Skeletal muscle satellite cell (primary cell): ENCODE data around the gene PIP5K1B.

ENCODE experiments used
- H3K27me3 ChIP-seq: 2 replicates; pipeline ENCODE4 v1.7.0; 2013; ENCODE audit warnings: low read length; ENCODE audit not compliant: control insufficient read depth, insufficient read depth
- H3K36me3 ChIP-seq: 2 replicates; pipeline ENCODE4 v1.7.0; 2013; ENCODE audit warnings: mild to moderate bottlenecking, control low read depth, low read length; ENCODE audit not compliant: insufficient read depth
- H3K4me1 ChIP-seq: 2 replicates; pipeline ENCODE4 v1.7.0; 2013; ENCODE audit warnings: low read length; ENCODE audit not compliant: control insufficient read depth, insufficient read depth
- H3K4me2 ChIP-seq: 2 replicates; pipeline ENCODE4 v1.7.0; 2013; ENCODE audit warnings: mild to moderate bottlenecking, low read length
- H3K4me3 ChIP-seq: 2 replicates; pipeline ENCODE4 v1.7.0; 2013; ENCODE audit warnings: low read length
- H3K9ac ChIP-seq: 2 replicates; pipeline ENCODE4 v1.7.0; 2013; ENCODE audit warnings: mild to moderate bottlenecking, low read depth, low read length, moderate library complexity
- H3K9me3 ChIP-seq: replicated peaks from 2 replicates; pipeline ENCODE4 v1.7.0; 2013; ENCODE audit warnings: mild to moderate bottlenecking, control low read depth, low read length

PIP5K1B gene

DNA sequence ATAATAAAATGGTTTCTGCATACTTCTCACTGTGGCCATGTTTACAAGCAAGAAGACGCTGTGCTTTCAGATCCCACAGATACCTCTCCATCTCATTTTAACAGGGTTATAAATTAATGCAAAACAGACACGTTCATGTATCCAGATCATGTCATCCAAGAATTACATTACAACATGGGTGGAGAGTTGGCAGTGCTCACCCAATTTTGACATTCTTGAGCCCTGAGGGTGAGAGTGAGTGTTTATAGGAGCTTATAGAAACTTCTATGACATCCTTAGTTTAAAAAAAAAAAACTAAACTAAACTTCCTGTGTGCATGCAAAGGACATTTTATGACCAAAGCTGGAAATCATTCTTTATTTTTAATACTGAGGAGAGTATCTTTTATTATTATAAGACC is 299.8 kb downstream of the PIP5K1B start:
- Histone ChIP-seq H3K9me3 (no peaks in the 10 kb centered on the region), H3K4me3 (no peak overlapping the region), H3K4me1 (no peaks in the 10 kb centered on the region), H3K9ac (no peak overlapping the region), H3K36me3 (no peaks in the 10 kb centered on the region), H3K27me3 (peaks cover 27% of the 10 kb centered on the region), H3K4me2 (no peak overlapping the region)

DNA sequence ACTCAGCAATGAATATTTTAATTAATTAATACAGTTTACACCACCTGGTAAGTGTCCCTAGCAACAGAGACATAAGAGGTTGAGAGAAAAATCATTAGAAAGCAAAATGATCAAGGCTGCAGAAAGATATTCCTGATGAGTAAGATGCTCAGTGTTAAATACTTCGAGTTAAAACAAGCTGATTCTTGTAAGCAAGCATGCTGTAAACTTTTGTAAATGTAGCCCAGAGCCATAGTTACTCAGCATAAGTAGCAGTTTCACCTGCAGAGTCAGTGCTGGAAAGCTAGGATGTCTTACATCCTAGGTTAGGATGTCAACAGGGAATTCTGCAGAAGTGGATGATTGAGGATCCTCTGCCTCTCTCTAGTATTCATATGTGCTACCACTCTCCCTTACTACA is 304.7 kb downstream of the PIP5K1B start:
- Histone ChIP-seq H3K36me3 (no peaks in the 10 kb centered on the region), H3K27me3 (peaks cover 10% of the 10 kb centered on the region), H3K4me3 (no peak overlapping the region), H3K9ac (no peak overlapping the region), H3K4me1 (no peaks in the 10 kb centered on the region), H3K4me2 (no peak overlapping the region), H3K9me3 (no peaks in the 10 kb centered on the region)

DNA sequence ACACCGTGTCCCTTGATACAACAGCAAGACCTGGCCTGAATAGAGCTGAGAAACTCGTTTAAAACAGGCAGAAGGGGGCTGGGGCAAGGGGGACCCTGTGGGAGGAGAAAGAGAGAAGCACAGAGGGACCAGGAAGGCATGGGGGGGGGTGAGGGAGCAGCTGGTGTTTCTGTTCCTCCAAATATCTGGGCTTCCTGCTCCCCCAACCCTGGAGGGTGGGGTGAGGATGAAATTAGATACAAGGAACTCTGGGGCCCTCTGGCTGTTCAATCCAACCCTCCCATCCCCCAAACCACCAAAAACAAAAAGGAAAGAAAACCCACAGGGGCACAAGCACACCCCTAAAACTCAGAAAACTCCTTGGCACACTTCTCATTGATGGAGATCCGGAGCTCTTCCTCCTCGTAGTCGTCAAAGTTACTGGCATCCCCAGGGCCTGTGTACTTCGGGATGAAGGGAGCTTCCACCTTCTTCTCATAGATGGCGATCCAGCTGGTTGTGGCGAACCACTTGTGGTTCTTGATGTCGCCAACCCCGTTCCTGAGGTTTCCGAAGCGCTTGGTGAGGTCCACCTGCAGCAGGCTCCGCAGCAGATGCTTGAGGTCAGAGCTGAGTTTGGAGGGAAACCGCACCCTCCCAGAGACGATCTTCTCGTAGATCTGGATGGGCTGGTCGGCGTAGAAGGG is 307.8 kb downstream of the PIP5K1B start:
- Histone ChIP-seq H3K4me3 (no peak overlapping the region), H3K9me3 (no peaks in the 10 kb centered on the region), H3K4me1 (no peaks in the 10 kb centered on the region), H3K27me3 (peaks cover 24% of the 10 kb centered on the region), H3K4me2 (no peak overlapping the region), H3K36me3 (no peaks in the 10 kb centered on the region), H3K9ac (no peak overlapping the region)

DNA sequence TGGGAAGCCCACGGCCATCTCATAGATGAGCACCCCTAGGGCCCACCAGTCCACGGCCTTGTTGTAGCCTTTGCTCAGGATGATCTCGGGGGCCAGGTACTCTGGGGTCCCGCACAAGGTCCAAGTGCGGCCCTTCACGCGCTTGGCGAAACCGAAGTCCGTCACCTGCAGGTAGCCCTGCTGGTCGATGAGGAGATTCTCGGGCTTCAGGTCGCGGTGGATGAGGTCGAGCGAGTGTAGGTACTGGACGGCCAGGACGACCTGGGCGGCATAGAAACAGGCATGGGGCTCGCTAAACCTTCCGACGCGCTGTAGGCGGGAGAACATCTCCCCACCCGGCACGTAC is 308.3 kb downstream of the PIP5K1B start:
- Histone ChIP-seq H3K4me3 (no peak overlapping the region), H3K4me1 (no peaks in the 10 kb centered on the region), H3K36me3 (no peaks in the 10 kb centered on the region), H3K4me2 (no peak overlapping the region), H3K27me3 (peaks cover 23% of the 10 kb centered on the region), H3K9me3 (no peaks in the 10 kb centered on the region), H3K9ac (no peak overlapping the region)

DNA sequence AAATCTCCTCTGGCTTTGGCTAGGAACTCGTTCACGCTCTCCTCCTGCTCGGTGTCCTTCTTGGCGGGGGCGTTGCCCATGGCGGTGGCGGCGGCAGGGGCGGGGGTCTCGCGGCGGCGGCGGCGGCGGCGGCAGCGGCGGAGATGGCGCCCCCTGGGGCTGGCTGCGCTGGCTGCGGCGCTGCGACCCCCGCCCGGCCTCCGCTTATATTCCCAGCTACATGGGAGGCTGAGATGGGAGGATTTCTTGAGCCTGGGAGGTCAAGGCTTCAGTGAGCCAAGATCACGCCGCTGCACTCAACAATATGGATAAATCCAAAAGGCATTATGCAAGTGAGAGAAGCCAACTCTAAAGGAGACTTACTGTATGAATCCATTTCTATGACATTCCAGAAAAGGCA is 309.0 kb downstream of the PIP5K1B start, which contains the start of gene PRKACG:
Gene PRKACG, minus strand, starts transcription at position 101 of the 400 bp plus-strand sequence. Its CDS starts 21 bp downstream, at position 80.
- Histone ChIP-seq H3K9ac (no peak within 1 kb of the TSS), H3K4me3 (no peak within 1 kb of the TSS), H3K4me1 (no peaks in the 10 kb centered on the region), H3K4me2 (no peak within 1 kb of the TSS), H3K9me3 (no peaks in the 10 kb centered on the region), H3K27me3 (peaks cover 25% of the 10 kb centered on the region), H3K36me3 (no peaks in the 10 kb centered on the region)

DNA sequence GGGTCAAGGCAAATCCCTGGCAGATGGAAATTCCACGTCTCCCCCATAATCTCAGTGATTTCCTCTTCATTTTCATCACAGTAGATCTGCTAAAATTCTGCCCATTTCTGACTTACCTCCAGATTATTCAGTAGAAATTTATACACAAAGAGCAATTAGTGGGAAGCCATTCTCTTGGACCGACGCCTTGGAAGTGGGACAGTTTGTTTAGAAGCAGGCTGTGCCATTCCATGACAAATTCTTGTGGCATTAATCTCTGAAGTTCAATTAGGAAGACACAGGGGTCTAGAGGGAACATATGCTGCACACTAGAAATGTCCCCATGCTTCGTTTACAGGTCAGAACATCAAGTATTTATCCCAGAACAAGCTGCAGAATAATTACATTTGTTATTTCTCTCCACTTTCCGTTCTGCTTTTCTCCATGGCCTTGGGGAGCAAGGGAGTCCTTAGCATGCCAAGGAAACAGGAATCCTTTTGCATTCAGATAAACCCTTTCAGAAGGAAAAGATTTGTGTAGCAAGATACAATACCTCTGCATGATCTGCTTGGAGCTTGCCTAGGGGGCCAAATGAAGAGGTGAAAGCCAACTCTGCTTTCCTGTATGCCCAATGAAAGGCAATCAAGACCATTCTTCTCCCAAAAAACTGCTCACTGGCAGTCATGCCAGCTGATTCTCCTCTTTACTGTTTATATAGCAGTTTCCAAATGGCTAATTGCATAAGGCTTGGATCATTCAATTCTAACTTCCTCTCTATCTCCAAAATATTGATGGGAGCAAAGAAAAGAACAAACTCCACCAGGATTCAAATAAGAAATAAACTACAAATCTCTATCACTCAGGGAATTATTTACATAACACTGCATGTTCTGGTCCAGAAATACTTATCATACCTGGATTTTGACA is 311.4 kb downstream of the PIP5K1B start:
- H3K9me3 ChIP-seq, result no peaks in the 10 kb centered on the region
- no peaks in the 10 kb centered on the region for H3K4me1 ChIP-seq
- H3K4me2 ChIP-seq, result no peak overlapping the region
- H3K36me3 ChIP-seq, result no peaks in the 10 kb centered on the region
- no peak overlapping the region for H3K4me3 ChIP-seq
- peaks cover 28% of the 10 kb centered on the region for H3K27me3 ChIP-seq
- no peak overlapping the region for H3K9ac ChIP-seq

DNA sequence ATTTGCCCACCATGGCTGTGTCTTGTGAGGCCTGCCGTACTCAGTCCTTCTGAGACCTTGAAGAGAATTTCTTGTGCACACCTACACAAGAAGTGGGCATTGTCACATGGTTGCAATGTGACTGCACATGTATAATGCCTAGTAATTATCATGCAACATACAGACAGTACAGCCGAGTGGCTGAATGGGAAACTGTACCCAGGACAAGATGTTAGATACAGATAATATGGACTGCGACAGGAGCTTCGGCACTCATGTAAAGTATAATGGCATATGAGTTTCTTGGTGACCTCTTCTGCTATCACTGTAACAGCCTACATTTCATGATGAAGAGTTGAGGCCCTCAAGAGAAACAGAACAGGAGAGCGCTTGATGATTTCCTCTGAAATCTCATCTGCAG is 313.7 kb downstream of the PIP5K1B start:
- H3K9ac ChIP-seq, result no peak overlapping the region
- no peaks in the 10 kb centered on the region for H3K36me3 ChIP-seq
- H3K4me1 ChIP-seq, result no peaks in the 10 kb centered on the region
- H3K4me2 ChIP-seq, result no peak overlapping the region
- H3K4me3 ChIP-seq, result no peak overlapping the region
- H3K27me3 ChIP-seq, result peaks cover 36% of the 10 kb centered on the region
- no peaks in the 10 kb centered on the region for H3K9me3 ChIP-seq

DNA sequence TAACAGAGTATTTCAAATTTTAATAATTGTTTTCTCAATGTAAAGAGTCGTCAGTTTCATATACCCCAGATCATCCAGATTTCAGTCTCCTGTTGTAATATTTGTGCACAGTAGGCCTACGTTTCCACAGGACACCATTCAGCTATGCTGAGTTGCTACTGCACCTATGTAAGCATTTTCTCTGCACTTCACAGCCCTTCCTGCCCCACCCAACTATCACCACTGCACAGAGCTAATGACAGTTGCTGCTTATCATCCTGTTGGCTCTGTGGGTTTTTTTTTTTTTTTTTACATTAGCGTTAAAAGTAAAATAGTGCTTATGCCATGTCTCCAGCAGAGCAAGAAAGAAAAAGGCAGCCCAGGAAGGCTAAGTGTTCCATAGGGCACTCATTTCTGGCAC is 314.8 kb downstream of the PIP5K1B start:
- Histone ChIP-seq H3K4me3 (no peak overlapping the region), H3K4me1 (no peaks in the 10 kb centered on the region), H3K4me2 (no peak overlapping the region), H3K27me3 (peaks cover 47% of the 10 kb centered on the region), H3K9ac (no peak overlapping the region), H3K9me3 (no peaks in the 10 kb centered on the region), H3K36me3 (no peaks in the 10 kb centered on the region)

DNA sequence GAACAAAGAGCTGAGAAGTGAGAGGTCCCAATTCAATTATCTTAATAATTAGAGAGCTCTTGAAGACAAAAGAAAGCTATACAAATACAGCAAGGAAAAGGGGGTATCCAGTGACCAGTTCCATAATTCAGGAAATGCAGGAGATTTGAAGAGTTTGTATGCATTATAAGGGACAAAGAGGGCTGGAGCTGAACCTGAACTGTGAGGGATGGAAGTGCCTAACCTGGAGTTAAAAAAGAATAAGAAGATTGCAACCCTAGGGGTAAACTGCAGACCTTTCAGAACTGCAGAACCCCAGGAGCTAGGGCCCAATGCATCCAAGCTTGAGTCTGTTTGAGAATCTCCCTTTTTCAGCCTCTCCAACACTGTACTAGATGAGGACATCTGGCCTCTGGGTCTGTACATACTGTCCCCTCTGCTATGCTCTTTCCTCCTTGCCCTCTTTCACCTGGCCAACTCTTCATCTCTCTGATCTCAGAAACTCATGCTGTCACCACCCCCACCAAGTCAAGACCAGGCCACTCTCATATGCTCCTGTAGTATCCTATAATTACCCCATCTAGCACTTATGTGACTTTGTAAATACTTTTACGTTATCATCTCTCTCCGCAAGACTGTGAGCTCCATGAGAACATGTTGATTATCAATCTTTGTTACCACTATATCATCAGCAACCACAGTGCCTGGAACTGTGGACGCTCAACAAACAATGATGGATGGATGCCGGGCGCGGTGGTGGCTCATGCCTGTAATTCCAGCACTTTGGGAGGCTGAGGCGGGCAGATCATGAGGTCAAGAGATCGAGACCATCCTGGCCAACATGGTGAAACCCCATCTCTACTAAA is 315.5 kb downstream of the PIP5K1B start:
- no peak overlapping the region for H3K4me2 ChIP-seq
- H3K4me3 ChIP-seq, result no peak overlapping the region
- H3K27me3 ChIP-seq, result peaks cover 44% of the 10 kb centered on the region
- no peaks in the 10 kb centered on the region for H3K4me1 ChIP-seq
- no peak overlapping the region for H3K9ac ChIP-seq
- no peaks in the 10 kb centered on the region for H3K9me3 ChIP-seq
- no peaks in the 10 kb centered on the region for H3K36me3 ChIP-seq

DNA sequence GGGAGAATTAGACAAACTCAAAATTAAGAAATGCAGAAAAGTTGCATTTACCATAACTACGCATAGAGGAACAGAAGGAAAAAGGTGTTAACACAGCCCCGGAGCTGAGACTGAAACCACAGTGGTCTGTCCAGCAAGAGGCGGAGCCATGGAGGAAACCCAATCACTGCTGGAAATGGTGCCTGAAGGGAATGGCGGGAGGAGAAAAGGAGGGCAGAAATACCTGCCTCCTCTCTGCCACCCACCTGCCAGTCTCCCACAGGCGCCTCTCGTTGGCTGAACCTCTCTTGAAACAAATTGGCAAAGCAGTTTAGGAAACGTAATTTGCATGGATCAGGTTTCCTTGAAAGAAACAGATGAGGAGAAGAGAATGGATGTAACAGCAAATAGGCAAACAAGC is 318.6 kb downstream of the PIP5K1B start:
- Histone ChIP-seq H3K4me3 (no peak overlapping the region), H3K27me3 (peaks cover 28% of the 10 kb centered on the region), H3K9ac (no peak overlapping the region), H3K4me1 (no peaks in the 10 kb centered on the region), H3K4me2 (no peak overlapping the region), H3K36me3 (no peaks in the 10 kb centered on the region), H3K9me3 (no peaks in the 10 kb centered on the region)

DNA sequence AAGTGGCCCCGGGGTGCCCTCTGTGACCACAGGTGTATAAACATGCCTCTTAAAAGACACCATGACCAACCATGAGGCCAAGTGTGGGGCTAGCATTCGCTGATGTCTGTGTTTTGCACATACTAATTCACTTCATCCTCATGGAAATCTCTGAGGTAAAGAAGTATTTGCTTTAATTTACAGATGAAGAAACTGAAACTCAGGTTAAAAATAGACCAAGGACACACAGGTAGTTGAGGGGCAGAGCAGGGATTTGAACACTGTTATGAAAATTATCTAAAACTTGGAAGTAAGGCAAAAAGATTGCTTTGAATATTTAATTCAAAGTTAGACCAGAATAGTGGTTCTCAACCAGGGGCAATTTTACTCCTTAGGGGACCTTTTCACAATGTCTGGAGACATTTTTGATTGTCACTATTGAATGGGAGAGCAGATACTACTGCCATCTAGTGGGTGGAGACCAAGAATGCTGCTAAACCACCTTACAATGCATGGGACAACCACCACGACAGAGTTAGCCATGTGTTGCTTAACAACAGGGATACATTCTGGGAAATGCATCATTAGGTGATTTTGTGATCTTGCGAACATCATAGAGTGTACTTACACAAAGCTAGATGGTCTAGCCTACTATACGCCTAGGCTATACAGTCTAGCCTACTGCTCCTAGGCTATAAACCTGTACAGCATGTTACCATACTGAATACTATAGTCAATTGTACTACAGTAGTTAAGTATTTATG is 322.5 kb downstream of the PIP5K1B start:
- peaks cover 4% of the 10 kb centered on the region for H3K9me3 ChIP-seq
- H3K36me3 ChIP-seq, result no peaks in the 10 kb centered on the region
- H3K4me1 ChIP-seq, result no peaks in the 10 kb centered on the region
- H3K27me3 ChIP-seq, result peaks cover 23% of the 10 kb centered on the region
- no peak overlapping the region for H3K4me2 ChIP-seq
- H3K9ac ChIP-seq, result no peak overlapping the region
- H3K4me3 ChIP-seq, result no peak overlapping the region
